B cell (primary cell): ENCODE measurements around the gene PCDHA7.
"Not testable (repeated sequence)": the region's sequence is repeated elsewhere in the genome, so short reads cannot be mapped to it uniquely, and the experiment has no call there.

Experiments used
- EZH2 ChIP-seq: IDR thresholded peaks from 2 replicates; pipeline ENCODE4 v1.6.1; 2012; ENCODE audit warnings: borderline replicate concordance, low read depth, mild to moderate bottlenecking, moderate library complexity, low read length; ENCODE audit not compliant: insufficient read depth, poor library complexity, severe bottlenecking
- TF ChIP-seq, protein P1 (sequence below): fragments of 200-600 bp; IDR thresholded peaks from one replicate; pipeline ENCODE4 v1.8.0; 2022; ENCODE audit warnings: antibody characterized with exemption, mild to moderate bottlenecking

DNA sequence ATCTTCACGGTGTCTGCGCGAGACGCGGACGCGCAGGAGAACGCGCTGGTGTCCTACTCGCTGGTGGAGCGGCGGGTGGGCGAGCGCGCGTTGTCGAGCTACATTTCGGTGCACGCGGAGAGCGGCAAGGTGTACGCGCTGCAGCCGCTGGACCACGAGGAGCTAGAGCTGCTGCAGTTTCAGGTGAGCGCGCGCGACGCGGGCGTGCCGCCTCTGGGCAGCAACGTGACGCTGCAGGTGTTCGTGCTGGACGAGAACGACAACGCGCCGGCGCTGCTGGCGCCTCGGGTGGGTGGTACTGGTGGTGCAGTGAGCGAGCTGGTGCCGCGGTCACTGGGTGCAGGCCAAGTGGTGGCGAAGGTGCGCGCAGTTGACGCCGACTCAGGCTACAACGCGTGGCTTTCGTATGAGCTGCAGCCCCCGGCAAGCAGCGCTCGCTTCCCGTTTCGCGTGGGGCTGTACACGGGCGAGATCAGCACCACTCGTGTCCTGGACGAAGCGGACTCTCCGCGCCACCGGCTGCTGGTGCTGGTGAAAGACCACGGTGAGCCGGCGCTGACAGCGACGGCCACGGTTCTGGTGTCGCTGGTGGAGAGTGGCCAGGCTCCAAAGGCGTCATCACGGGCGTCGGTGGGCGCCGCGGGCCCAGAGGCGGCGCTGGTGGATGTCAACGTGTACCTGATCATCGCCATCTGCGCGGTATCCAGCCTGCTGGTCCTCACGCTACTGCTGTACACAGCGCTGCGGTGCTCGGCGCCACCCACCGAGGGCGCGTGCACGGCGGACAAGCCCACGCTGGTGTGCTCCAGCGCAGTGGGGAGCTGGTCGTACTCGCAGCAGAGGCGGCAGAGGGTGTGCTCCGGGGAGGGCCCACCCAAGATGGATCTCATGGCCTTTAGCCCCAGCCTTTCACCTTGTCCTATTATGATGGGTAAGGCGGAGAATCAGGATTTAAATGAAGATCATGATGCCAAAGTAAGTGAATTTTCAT, 4.3 kb upstream of the PCDHA7 start:
- TF ChIP-seq, protein P1, sequence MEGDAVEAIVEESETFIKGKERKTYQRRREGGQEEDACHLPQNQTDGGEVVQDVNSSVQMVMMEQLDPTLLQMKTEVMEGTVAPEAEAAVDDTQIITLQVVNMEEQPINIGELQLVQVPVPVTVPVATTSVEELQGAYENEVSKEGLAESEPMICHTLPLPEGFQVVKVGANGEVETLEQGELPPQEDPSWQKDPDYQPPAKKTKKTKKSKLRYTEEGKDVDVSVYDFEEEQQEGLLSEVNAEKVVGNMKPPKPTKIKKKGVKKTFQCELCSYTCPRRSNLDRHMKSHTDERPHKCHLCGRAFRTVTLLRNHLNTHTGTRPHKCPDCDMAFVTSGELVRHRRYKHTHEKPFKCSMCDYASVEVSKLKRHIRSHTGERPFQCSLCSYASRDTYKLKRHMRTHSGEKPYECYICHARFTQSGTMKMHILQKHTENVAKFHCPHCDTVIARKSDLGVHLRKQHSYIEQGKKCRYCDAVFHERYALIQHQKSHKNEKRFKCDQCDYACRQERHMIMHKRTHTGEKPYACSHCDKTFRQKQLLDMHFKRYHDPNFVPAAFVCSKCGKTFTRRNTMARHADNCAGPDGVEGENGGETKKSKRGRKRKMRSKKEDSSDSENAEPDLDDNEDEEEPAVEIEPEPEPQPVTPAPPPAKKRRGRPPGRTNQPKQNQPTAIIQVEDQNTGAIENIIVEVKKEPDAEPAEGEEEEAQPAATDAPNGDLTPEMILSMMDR = not testable (repeated sequence)
- not testable (repeated sequence) for TF ChIP-seq EZH2
